C4-2B (cell line): ENCODE data around the gene MICAL2.

Experiments
- ZFX ChIP-seq: fragments of 450-650 bp; IDR thresholded peaks from 2 replicates; pipeline ENCODE4 v1.6.1; 2017
- TF ChIP-seq, protein P1 (sequence below): fragments of 450-650 bp; conservative IDR thresholded peaks from 2 replicates; pipeline ENCODE4 v1.5.1; 2017; ENCODE audit warnings: mild to moderate bottlenecking

DNA sequence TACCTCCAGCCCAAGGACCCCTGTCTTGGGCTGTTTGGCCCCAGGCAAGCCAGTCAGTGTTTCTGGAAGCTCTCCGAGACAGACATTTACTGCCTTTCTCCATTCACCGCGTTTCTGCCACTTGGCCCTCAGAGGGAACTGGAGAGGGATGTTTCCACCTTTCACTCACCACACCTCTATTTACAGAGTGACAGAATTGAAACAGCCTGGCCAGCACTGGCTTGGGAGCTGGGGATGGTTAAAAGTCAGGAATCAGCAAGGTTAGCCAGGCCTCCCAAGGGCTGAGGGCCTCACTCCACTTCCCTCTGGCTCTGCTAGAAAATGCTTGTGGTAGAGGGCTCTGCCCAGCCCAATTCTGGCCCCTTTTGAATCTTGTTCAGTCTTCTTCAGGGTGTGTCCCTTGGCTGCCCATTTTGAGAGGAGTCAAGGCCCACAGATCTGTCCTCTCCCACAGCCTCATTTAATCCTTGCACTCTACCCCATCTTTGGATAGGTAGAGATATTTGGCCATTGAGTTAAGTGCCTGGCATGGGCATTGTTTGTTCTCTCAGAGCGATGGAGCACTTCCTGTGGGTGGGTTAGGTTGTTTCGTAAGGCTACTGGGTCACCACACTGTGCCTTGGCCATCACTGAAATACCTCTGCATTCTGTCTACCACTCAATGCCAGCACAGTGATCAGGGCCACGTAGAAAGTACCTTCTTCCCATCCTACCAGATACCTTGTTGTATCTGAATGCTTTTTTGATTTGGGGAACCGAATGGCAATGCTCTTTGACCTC lies 119.2 kb downstream of the MICAL2 start:
- TF ChIP-seq, protein P1, sequence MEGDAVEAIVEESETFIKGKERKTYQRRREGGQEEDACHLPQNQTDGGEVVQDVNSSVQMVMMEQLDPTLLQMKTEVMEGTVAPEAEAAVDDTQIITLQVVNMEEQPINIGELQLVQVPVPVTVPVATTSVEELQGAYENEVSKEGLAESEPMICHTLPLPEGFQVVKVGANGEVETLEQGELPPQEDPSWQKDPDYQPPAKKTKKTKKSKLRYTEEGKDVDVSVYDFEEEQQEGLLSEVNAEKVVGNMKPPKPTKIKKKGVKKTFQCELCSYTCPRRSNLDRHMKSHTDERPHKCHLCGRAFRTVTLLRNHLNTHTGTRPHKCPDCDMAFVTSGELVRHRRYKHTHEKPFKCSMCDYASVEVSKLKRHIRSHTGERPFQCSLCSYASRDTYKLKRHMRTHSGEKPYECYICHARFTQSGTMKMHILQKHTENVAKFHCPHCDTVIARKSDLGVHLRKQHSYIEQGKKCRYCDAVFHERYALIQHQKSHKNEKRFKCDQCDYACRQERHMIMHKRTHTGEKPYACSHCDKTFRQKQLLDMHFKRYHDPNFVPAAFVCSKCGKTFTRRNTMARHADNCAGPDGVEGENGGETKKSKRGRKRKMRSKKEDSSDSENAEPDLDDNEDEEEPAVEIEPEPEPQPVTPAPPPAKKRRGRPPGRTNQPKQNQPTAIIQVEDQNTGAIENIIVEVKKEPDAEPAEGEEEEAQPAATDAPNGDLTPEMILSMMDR, result no peak
- no peak for TF ChIP-seq ZFX
